SK-N-SH treated with all-trans-retinoic acid at 6 μM for 48 hours (cell line): ENCODE measurements around the gene GTF2A1L.
"Not testable (repeated sequence)": the region's sequence is repeated elsewhere in the genome, so short reads cannot be mapped to it uniquely, and the experiment has no call there.

ENCODE experiments used
- ATAC-seq: fragments of 200-7000 bp; cut with Tn5 transposase; 3 replicates; pipeline ENCODE4 v1.9.1; 2020; ENCODE audit warnings: mild to moderate bottlenecking, moderate library complexity
- ARNTL ChIP-seq: fragments of 450-650 bp; formaldehyde crosslinking; IDR thresholded peaks from 2 replicates; pipeline ENCODE4 v1.5.0; 2020; ENCODE audit warnings: low read depth, mild to moderate bottlenecking, moderate library complexity, borderline replicate concordance
- BACH2 ChIP-seq: fragments of 250-450 bp; sonication (Bioruptor Pico); IDR thresholded peaks from 2 replicates; pipeline ENCODE4 v1.9.0; 2021; ENCODE audit warnings: mild to moderate bottlenecking, borderline replicate concordance
- CREB5 ChIP-seq: fragments of 250-450 bp; sonication (Bioruptor Pico); IDR thresholded peaks from 2 replicates; pipeline ENCODE4 v1.5.1; 2020; ENCODE audit warnings: low read depth, mild to moderate bottlenecking, moderate library complexity
- CSDC2 ChIP-seq: fragments of 250-450 bp; sonication (Bioruptor Pico); IDR thresholded peaks from 2 replicates; pipeline ENCODE4 v1.5.0; 2020; ENCODE audit warnings: mild to moderate bottlenecking, moderate library complexity
- ESRRG ChIP-seq: fragments of 250-450 bp; sonication (Bioruptor Pico); IDR thresholded peaks from 2 replicates; pipeline ENCODE4 v1.6.1; 2021; ENCODE audit warnings: mild to moderate bottlenecking
- GLIS3 ChIP-seq: fragments of 250-450 bp; sonication (Bioruptor Pico); IDR thresholded peaks from 2 replicates; pipeline ENCODE4 v1.5.0; 2020; ENCODE audit warnings: mild to moderate bottlenecking, moderate library complexity
- ISL1 ChIP-seq: fragments of 250-450 bp; sonication (Bioruptor Pico); IDR thresholded peaks from 2 replicates; pipeline ENCODE4 v2.1.2; 2022; ENCODE audit warnings: mild to moderate bottlenecking, moderate library complexity
- OSR1 ChIP-seq: fragments of 250-450 bp; sonication (Bioruptor Pico); IDR thresholded peaks from 2 replicates; pipeline ENCODE4 v1.8.0; 2022; ENCODE audit warnings: moderate library complexity, mild to moderate bottlenecking, inconsistent platforms
- PPARA ChIP-seq: fragments of 250-450 bp; sonication (Bioruptor Pico); IDR thresholded peaks from 2 replicates; pipeline ENCODE4 v1.5.0; 2020; ENCODE audit warnings: mild to moderate bottlenecking, borderline replicate concordance
- RARB ChIP-seq: fragments of 250-450 bp; sonication (Bioruptor Pico); IDR thresholded peaks from 2 replicates; pipeline ENCODE4 v1.8.0; 2021; ENCODE audit warnings: mild to moderate bottlenecking, moderate library complexity
- SNAI2 ChIP-seq: fragments of 250-450 bp; sonication (Bioruptor Pico); IDR thresholded peaks from 2 replicates; pipeline ENCODE4 v1.5.0; 2020; ENCODE audit warnings: mild to moderate bottlenecking, moderate library complexity
- TCF4 ChIP-seq: fragments of 250-450 bp; sonication (Bioruptor Pico); IDR thresholded peaks from 2 replicates; pipeline ENCODE4 v1.8.0; 2021; ENCODE audit warnings: mild to moderate bottlenecking, moderate library complexity, borderline replicate concordance
- TOX ChIP-seq: fragments of 250-450 bp; sonication (Bioruptor Pico); IDR thresholded peaks from 2 replicates; pipeline ENCODE4 v1.8.0; 2021; ENCODE audit warnings: mild to moderate bottlenecking, moderate library complexity, borderline replicate concordance
- ZC3H10 ChIP-seq: fragments of 250-450 bp; sonication (Bioruptor Pico); IDR thresholded peaks from 2 replicates; pipeline ENCODE4 v1.5.1; 2021; ENCODE audit warnings: mild to moderate bottlenecking, moderate library complexity
- ZFP3 ChIP-seq: fragments of 250-450 bp; sonication (Bioruptor Pico); IDR thresholded peaks from 2 replicates; pipeline ENCODE4 v1.5.0; 2020; ENCODE audit warnings: mild to moderate bottlenecking, moderate library complexity
- ZFP30 ChIP-seq: fragments of 450-650 bp; formaldehyde crosslinking; IDR thresholded peaks from 2 replicates; pipeline ENCODE4 v1.5.0; 2022; ENCODE audit warnings: mild to moderate bottlenecking, moderate library complexity
- ZNF565 ChIP-seq: fragments of 450-650 bp; formaldehyde crosslinking; conservative IDR thresholded peaks from 2 replicates; pipeline ENCODE4 v1.5.0; 2020; ENCODE audit warnings: low read depth, mild to moderate bottlenecking, moderate library complexity
- ZNF70 ChIP-seq: fragments of 450-650 bp; formaldehyde crosslinking; IDR thresholded peaks from 2 replicates; pipeline ENCODE4 v1.5.0; 2020; ENCODE audit warnings: mild to moderate bottlenecking, moderate library complexity
- ZNF8 ChIP-seq: fragments of 450-650 bp; formaldehyde crosslinking; IDR thresholded peaks from 2 replicates; pipeline ENCODE4 v1.5.0; 2020; ENCODE audit warnings: mild to moderate bottlenecking, moderate library complexity
- TF ChIP-seq, protein P1 (sequence below): fragments of 250-450 bp; sonication (Bioruptor Pico); IDR thresholded peaks from 2 replicates; pipeline ENCODE4 v1.5.0; 2020; ENCODE audit warnings: mild to moderate bottlenecking, moderate library complexity
- TF ChIP-seq, protein P2 (sequence below): fragments of 250-450 bp; sonication (Bioruptor Pico); IDR thresholded peaks from 2 replicates; pipeline ENCODE4 v1.5.1; 2021; ENCODE audit warnings: mild to moderate bottlenecking, moderate library complexity
- TF ChIP-seq, protein P3 (sequence below): fragments of 250-450 bp; sonication (Bioruptor Pico); IDR thresholded peaks from 2 replicates; pipeline ENCODE4 v1.8.0; 2020; ENCODE audit warnings: mild to moderate bottlenecking, moderate library complexity, borderline replicate concordance

The GTF2A1L gene

GRCh38 chr2:48590017-48590416, 27.6 kb upstream of the GTF2A1L start:
- no peak for ATAC-seq

DNA sequence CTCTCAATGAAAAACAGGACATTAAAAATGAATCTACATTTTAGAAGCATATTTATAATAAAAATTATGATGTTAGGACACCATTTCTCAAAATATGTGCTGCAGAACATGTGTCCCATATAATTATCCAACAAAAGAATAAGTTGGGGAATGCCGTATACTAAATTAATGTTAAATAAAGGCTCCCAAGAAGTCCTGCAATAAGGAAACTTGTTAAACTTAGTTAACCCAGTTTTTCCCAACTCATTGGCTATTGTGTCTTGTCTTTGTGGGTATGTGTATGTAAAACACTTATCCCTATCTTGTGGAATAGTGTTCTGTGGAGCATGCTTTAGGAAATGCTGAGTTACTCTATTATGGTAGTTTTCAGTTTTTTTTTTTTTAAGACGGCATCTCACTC, 25.6 kb upstream of the GTF2A1L start:
- TF ChIP-seq OSR1 (CRISPR knock-in tag) (no peak), PPARA (CRISPR knock-in tag) (no peak), ZNF565 (CRISPR knock-in tag) (no peak)
- no peak for ATAC-seq

More at GRCh38 chr2:48590017-48590416, 27.6 kb upstream of the GTF2A1L start:
- TF ChIP-seq RARB (CRISPR knock-in tag) = no peak
- no peak for TF ChIP-seq BACH2
- no peak for TF ChIP-seq ARNTL (CRISPR knock-in tag)
- no peak for TF ChIP-seq GLIS3 (CRISPR knock-in tag)
- no peak for TF ChIP-seq ESRRG (CRISPR knock-in tag)
- no peak for TF ChIP-seq ZNF70 (CRISPR knock-in tag)
- TF ChIP-seq TOX (CRISPR knock-in tag) = no peak
- TF ChIP-seq OSR1 (CRISPR knock-in tag) = no peak
- TF ChIP-seq ZNF8 (CRISPR knock-in tag) = no peak
- TF ChIP-seq TCF4 (CRISPR knock-in tag) = no peak
- no peak for TF ChIP-seq CSDC2 (CRISPR knock-in tag)
- TF ChIP-seq ZFP30 (CRISPR knock-in tag) = no peak
- TF ChIP-seq, protein P1, sequence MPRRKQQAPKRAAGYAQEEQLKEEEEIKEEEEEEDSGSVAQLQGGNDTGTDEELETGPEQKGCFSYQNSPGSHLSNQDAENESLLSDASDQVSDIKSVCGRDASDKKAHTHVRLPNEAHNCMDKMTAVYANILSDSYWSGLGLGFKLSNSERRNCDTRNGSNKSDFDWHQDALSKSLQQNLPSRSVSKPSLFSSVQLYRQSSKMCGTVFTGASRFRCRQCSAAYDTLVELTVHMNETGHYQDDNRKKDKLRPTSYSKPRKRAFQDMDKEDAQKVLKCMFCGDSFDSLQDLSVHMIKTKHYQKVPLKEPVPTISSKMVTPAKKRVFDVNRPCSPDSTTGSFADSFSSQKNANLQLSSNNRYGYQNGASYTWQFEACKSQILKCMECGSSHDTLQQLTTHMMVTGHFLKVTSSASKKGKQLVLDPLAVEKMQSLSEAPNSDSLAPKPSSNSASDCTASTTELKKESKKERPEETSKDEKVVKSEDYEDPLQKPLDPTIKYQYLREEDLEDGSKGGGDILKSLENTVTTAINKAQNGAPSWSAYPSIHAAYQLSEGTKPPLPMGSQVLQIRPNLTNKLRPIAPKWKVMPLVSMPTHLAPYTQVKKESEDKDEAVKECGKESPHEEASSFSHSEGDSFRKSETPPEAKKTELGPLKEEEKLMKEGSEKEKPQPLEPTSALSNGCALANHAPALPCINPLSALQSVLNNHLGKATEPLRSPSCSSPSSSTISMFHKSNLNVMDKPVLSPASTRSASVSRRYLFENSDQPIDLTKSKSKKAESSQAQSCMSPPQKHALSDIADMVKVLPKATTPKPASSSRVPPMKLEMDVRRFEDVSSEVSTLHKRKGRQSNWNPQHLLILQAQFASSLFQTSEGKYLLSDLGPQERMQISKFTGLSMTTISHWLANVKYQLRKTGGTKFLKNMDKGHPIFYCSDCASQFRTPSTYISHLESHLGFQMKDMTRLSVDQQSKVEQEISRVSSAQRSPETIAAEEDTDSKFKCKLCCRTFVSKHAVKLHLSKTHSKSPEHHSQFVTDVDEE = no peak
- TF ChIP-seq ZC3H10 (CRISPR knock-in tag) = no peak
- TF ChIP-seq SNAI2 (CRISPR knock-in tag) = no peak
- TF ChIP-seq, protein P2, sequence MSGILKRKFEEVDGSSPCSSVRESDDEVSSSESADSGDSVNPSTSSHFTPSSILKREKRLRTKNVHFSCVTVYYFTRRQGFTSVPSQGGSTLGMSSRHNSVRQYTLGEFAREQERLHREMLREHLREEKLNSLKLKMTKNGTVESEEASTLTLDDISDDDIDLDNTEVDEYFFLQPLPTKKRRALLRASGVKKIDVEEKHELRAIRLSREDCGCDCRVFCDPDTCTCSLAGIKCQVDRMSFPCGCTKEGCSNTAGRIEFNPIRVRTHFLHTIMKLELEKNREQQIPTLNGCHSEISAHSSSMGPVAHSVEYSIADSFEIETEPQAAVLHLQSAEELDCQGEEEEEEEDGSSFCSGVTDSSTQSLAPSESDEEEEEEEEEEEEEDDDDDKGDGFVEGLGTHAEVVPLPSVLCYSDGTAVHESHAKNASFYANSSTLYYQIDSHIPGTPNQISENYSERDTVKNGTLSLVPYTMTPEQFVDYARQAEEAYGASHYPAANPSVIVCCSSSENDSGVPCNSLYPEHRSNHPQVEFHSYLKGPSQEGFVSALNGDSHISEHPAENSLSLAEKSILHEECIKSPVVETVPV (CRISPR knock-in tag) = no peak
- no peak for TF ChIP-seq ISL1
- TF ChIP-seq, protein P3, sequence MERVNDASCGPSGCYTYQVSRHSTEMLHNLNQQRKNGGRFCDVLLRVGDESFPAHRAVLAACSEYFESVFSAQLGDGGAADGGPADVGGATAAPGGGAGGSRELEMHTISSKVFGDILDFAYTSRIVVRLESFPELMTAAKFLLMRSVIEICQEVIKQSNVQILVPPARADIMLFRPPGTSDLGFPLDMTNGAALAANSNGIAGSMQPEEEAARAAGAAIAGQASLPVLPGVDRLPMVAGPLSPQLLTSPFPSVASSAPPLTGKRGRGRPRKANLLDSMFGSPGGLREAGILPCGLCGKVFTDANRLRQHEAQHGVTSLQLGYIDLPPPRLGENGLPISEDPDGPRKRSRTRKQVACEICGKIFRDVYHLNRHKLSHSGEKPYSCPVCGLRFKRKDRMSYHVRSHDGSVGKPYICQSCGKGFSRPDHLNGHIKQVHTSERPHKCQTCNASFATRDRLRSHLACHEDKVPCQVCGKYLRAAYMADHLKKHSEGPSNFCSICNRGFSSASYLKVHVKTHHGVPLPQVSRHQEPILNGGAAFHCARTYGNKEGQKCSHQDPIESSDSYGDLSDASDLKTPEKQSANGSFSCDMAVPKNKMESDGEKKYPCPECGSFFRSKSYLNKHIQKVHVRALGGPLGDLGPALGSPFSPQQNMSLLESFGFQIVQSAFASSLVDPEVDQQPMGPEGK = no peak

DNA sequence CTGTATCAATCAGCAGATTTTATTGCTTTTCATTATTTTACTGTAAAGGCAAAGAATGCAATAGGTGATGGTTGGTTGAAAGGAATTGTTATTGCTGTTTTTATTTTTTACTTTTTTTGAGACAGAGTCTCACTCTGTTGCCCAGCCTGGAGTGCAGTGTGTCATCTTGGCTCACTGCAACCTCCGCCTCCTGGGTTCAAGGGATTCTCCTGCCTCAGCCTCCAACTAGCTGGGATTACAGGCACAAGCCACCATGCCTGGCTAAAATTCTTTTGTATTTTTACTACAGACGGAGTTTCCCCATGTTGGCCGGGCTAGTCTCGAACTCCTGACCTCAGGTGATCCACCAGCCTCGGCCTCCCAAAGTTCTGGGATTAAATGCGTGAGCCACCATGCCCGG, 20.9 kb upstream of the GTF2A1L start:
- not testable (repeated sequence) for ATAC-seq

DNA sequence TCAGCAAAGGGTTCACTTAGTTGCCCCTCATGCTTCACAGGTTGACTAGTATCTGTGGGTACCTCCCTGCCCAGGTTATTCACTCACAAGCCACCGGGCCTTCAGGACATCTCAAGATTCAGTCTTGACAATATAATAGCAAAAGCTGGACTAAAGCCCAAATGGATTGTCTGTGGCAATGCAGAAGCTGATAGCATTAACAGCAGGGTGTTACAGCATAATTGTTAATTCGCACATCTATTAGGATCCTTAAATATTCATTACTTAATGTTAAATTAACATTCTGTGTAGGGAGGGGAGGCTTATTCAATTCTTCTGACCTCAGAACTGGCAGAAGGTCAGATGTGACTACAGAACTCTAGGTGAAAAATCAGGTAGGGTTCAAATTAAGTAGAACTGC, 20.2 kb upstream of the GTF2A1L start:
- ATAC-seq = no peak
- no peak for TF ChIP-seq ZFP30 (CRISPR knock-in tag)

DNA sequence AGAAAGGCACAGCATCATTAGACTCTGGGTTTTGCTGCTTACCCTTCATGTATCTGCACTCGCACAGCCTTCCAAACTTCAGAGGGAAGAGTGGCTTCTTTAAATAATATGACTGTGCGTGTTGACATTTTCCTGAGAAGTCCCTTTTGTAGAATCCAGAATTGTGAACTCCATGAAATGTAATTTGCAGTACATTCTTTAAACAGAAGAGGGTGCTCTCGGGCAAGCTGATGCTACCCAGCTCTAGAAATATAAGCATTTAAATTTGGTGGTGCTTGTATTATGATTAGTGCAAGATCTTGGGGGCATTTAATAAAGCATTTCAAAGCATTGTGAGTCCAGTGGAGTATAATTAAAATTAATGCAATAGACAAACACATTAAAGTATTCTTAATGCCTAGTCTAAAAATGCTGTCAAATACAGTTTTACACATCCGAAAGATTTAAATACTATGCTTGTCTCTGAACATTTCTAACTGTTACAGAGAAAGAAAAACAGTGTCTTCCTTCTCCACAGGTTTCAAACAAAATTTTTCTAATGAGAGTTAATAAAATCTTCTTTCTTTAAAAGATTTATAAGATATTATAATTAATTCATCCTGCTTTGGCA, 17.3 kb upstream of the GTF2A1L start:
- TF ChIP-seq PPARA (CRISPR knock-in tag) = no peak
- TF ChIP-seq ARNTL (CRISPR knock-in tag) = no peak
- TF ChIP-seq, protein P3 = no peak
- TF ChIP-seq GLIS3 (CRISPR knock-in tag) = no peak
- no peak for TF ChIP-seq ZFP30 (CRISPR knock-in tag)
- no peak for TF ChIP-seq OSR1 (CRISPR knock-in tag)
- no peak for TF ChIP-seq CREB5 (CRISPR knock-in tag)
- no peak for TF ChIP-seq TOX (CRISPR knock-in tag)
- no peak for TF ChIP-seq ZFP3 (CRISPR knock-in tag)
- no peak for TF ChIP-seq ESRRG (CRISPR knock-in tag)
- TF ChIP-seq ZNF8 (CRISPR knock-in tag) = no peak
- no peak for TF ChIP-seq ISL1
- no peak for TF ChIP-seq CSDC2 (CRISPR knock-in tag)
- peak; percentile 80 for ATAC-seq
